H9 (cell line): ENCODE measurements around the gene LIN54. TPM values are rescaled to one million over a fixed set of nuclear protein-coding genes. Genes with fewer than 3 reads are reported as not detected.

Experiments
- DNase-seq: peaks from one replicate; pipeline ENCODE4 v3.0.0-alpha.2; 2017
- H2AFZ ChIP-seq: one replicate; pipeline ENCODE4 v1.6.1; 2013; ENCODE audit warnings: mild to moderate bottlenecking, low read length, control low read depth, moderate library complexity
- H2AK5ac ChIP-seq: 2 replicates; pipeline ENCODE4 v1.6.1; 2013; ENCODE audit warnings: low read length, control low read depth, mixed read lengths; ENCODE audit not compliant: insufficient read length
- H2BK120ac ChIP-seq: one replicate; pipeline ENCODE4 v1.6.1; 2013; ENCODE audit warnings: low read depth, mild to moderate bottlenecking, low read length, control low read depth, inconsistent platforms; ENCODE audit not compliant: poor library complexity, severe bottlenecking
- H2BK12ac ChIP-seq: 2 replicates; pipeline ENCODE4 v1.6.1; 2013; ENCODE audit warnings: low read length, control low read depth, mixed read lengths, low read depth; ENCODE audit not compliant: insufficient read length
- H2BK15ac ChIP-seq: 2 replicates; pipeline ENCODE4 v1.6.1; 2013; ENCODE audit warnings: low read depth, low read length, control low read depth
- H2BK20ac ChIP-seq: one replicate; pipeline ENCODE4 v1.6.1; 2013; ENCODE audit warnings: low read depth, mild to moderate bottlenecking, low read length, control low read depth, inconsistent platforms; ENCODE audit not compliant: poor library complexity, severe bottlenecking
- H2BK5ac ChIP-seq: 2 replicates; pipeline ENCODE4 v1.6.1; 2013; ENCODE audit warnings: low read length, control low read depth, mixed read lengths; ENCODE audit not compliant: insufficient read length
- H3K14ac ChIP-seq: 2 replicates; pipeline ENCODE4 v1.6.1; 2013; ENCODE audit warnings: low read length, control low read depth; ENCODE audit not compliant: insufficient read depth
- H3K18ac ChIP-seq: 2 replicates; pipeline ENCODE4 v1.6.1; 2013; ENCODE audit warnings: low read depth, mild to moderate bottlenecking, mixed read lengths, low read length, control low read depth; ENCODE audit not compliant: insufficient read length
- H3K23ac ChIP-seq: 2 replicates; pipeline ENCODE4 v1.6.1; 2013; ENCODE audit warnings: low read length, control low read depth, mixed read lengths, low read depth; ENCODE audit not compliant: insufficient read length
- H3K23me2 ChIP-seq: 2 replicates; pipeline ENCODE4 v1.6.1; 2013; ENCODE audit warnings: low read depth, mild to moderate bottlenecking, mixed read lengths, low read length, control low read depth; ENCODE audit not compliant: insufficient read length, poor library complexity, severe bottlenecking
- H3K27ac ChIP-seq: 2 replicates; pipeline ENCODE4 v1.5.1; 2013; ENCODE audit warnings: low read length, control low read depth, mixed read lengths, low read depth; ENCODE audit not compliant: insufficient read length
- H3K27me3 ChIP-seq: 2 replicates; pipeline ENCODE4 v1.6.1; 2013; ENCODE audit warnings: low read length, control low read depth, inconsistent platforms; ENCODE audit not compliant: insufficient read depth
- H3K4ac ChIP-seq: 2 replicates; pipeline ENCODE4 v1.6.1; 2013; ENCODE audit warnings: low read depth, mild to moderate bottlenecking, control low read depth, inconsistent platforms, low read length, moderate library complexity
- H3K4me1 ChIP-seq: 2 replicates; pipeline ENCODE4 v1.6.1; 2013; ENCODE audit warnings: low read length, control low read depth, inconsistent platforms; ENCODE audit not compliant: insufficient read depth
- H3K4me2 ChIP-seq: 2 replicates; pipeline ENCODE4 v1.6.1; 2013; ENCODE audit warnings: low read length, control low read depth, mixed read lengths; ENCODE audit not compliant: insufficient read length, insufficient read depth
- H3K56ac ChIP-seq: 2 replicates; pipeline ENCODE4 v1.6.1; 2013; ENCODE audit warnings: low read depth, mild to moderate bottlenecking, mixed read lengths, low read length, control low read depth; ENCODE audit not compliant: insufficient read length
- H3K79me1 ChIP-seq: 2 replicates; pipeline ENCODE4 v1.6.1; 2013; ENCODE audit warnings: low read depth, mild to moderate bottlenecking, moderate library complexity, low read length, control low read depth, inconsistent platforms; ENCODE audit not compliant: insufficient read depth, poor library complexity, severe bottlenecking
- H3K79me2 ChIP-seq: 2 replicates; pipeline ENCODE4 v1.6.1; 2013; ENCODE audit warnings: low read length, control low read depth, inconsistent platforms; ENCODE audit not compliant: insufficient read depth
- H3K9ac ChIP-seq: 2 replicates; pipeline ENCODE4 v1.6.1; 2013; ENCODE audit warnings: low read length, control low read depth, mixed read lengths; ENCODE audit not compliant: insufficient read length; ENCODE audit errors: extremely low read depth
- H3K9me3 ChIP-seq: one replicate; pipeline ENCODE4 v1.6.1; 2013; ENCODE audit warnings: low read depth, low read length, inconsistent platforms; ENCODE audit not compliant: control insufficient read depth
- H3T11ph ChIP-seq: one replicate; pipeline ENCODE4 v1.6.1; 2013; ENCODE audit warnings: mild to moderate bottlenecking, low read length, control low read depth, inconsistent platforms
- H4K20me1 ChIP-seq: one replicate; pipeline ENCODE4 v1.6.1; 2013; ENCODE audit not compliant: control insufficient read depth, insufficient read length, insufficient read depth
- H4K5ac ChIP-seq: 2 replicates; pipeline ENCODE4 v1.6.1; 2013; ENCODE audit warnings: low read depth, mild to moderate bottlenecking, mixed read lengths, low read length, control low read depth; ENCODE audit not compliant: insufficient read length
- H4K8ac ChIP-seq: replicated peaks from 2 replicates; pipeline ENCODE4 v1.6.1; 2013; ENCODE audit warnings: low read length, control low read depth, mixed read lengths, low read depth; ENCODE audit not compliant: insufficient read length
- H4K91ac ChIP-seq: 2 replicates; pipeline ENCODE4 v1.6.1; 2013; ENCODE audit warnings: low read depth, mild to moderate bottlenecking, moderate library complexity, mixed read lengths, low read length, control low read depth; ENCODE audit not compliant: insufficient read length
- H3K27ac Mint-ChIP-seq, 3 experiments: 2 replicates in 2 of 3; 3 replicates in 1 of 3; pipeline ENCODE4 v1.8.0; 2020 to 2021; ENCODE audit warnings: mixed read lengths in 3 of 3, mild to moderate bottlenecking in 1 of 3, moderate library complexity in 1 of 3
- H3K27me3 Mint-ChIP-seq: 2 replicates; pipeline ENCODE4 v1.8.0; 2021; ENCODE audit warnings: low read depth, mild to moderate bottlenecking, moderate library complexity, mixed read lengths
- H3K36me3 Mint-ChIP-seq, 3 experiments: 2 replicates in 2 of 3; 3 replicates in 1 of 3; pipeline ENCODE4 v1.8.0; 2020 to 2021; ENCODE audit warnings: low read depth in 3 of 3, mixed read lengths in 3 of 3; ENCODE audit not compliant: insufficient read depth in 1 of 3
- H3K4me1 Mint-ChIP-seq, 2 experiments: 2 replicates each; pipeline ENCODE4 v1.8.0; 2020; ENCODE audit warnings: mixed read lengths in 2 of 2
- H3K4me3 Mint-ChIP-seq, 2 experiments: 2 replicates in 1 of 2; 3 replicates in 1 of 2; pipeline ENCODE4 v1.8.0; 2020 to 2021; ENCODE audit warnings: mild to moderate bottlenecking in 2 of 2, mixed read lengths in 2 of 2, moderate library complexity in 1 of 2
- H3K9me3 Mint-ChIP-seq, 2 experiments: 2 replicates in 1 of 2; 3 replicates in 1 of 2; pipeline ENCODE4 v1.8.0; 2020; ENCODE audit warnings: mild to moderate bottlenecking in 2 of 2, mixed read lengths in 2 of 2, moderate library complexity in 1 of 2
- CTCF ChIP-seq: fragments of 200-600 bp; sonication (generic); conservative IDR thresholded peaks from 3 replicates; pipeline ENCODE4 v1.8.0; 2021; ENCODE audit warnings: antibody characterized with exemption, mild to moderate bottlenecking
- WGBS: extraction: QIAGEN DNeasy Blood & Tissue Kit; methylation state at CpG from one replicate; pipeline ENCODE4 v1.1.7; 2013; ENCODE audit warnings: missing lambda C conversion rate, low lambda C conversion rate, mixed read lengths; ENCODE audit not compliant: insufficient read length; ENCODE audit errors: extremely low coverage; 5-methylcytosine and 5-hydroxymethylcytosine counted together
- total RNA-seq: library from RNA; stranded (reverse); gene quantifications from 2 replicates; pipeline ENCODE4 v1.2.1, GENCODE V29; 2021

Gene LIN54
- total RNA-seq, 1 experiment from 2014 or later = 16.3 TPM

GRCh38 chr4:83002329-83002728, 8.3 kb downstream of the LIN54 start:
- Histone ChIP-seq H3K4me1 (no peaks in the 10 kb centered on the region), H2BK5ac (no peak overlapping the region), H2AFZ (no peak overlapping the region), H2AK5ac (no peak overlapping the region), H3K18ac (no peak overlapping the region), H3T11ph (no peak overlapping the region), H3K23ac (no peak overlapping the region), H4K8ac (no peak overlapping the region), H3K23me2 (no peaks in the 10 kb centered on the region), H3K4me2 (no peak overlapping the region), H2BK15ac (no peak overlapping the region), H4K20me1 (no peaks in the 10 kb centered on the region), H3K9me3 (no peaks in the 10 kb centered on the region), H3K79me2 (no peaks in the 10 kb centered on the region; the same call in 1 of the 2 replicates), H2BK120ac (no peak overlapping the region), H2BK12ac (no peak overlapping the region), H3K27ac (no peak overlapping the region), H3K79me1 (peaks cover 2% of the 10 kb centered on the region), H3K9ac (no peak overlapping the region), H3K27me3 (no peaks in the 10 kb centered on the region), H4K91ac (no peak overlapping the region), H3K14ac (no peak overlapping the region), H4K5ac (no peak overlapping the region), H2BK20ac (no peak overlapping the region), H3K56ac (no peak overlapping the region), H3K4ac (no peak overlapping the region)
- Mint-ChIP-seq H3K9me3 (no peaks in the 10 kb centered on the region), H3K4me1 (no peaks in the 10 kb centered on the region), H3K27ac (no peak overlapping the region; a peak in 1 of 7 replicates), H3K4me3 (no peak overlapping the region), H3K36me3 (no peaks in the 10 kb centered on the region; a peak in 1 of 7 replicates), H3K27me3 (no peaks in the 10 kb centered on the region)
- no peak for TF ChIP-seq CTCF
- no CpG with 5 or more reads among the region's 3 CpGs for WGBS
- DNase-seq = no peak
